Brain microvascular endothelial cell (primary cell): ENCODE measurements around the gene DRAM1.

Experiments
- DNase-seq: peaks from one replicate; pipeline ENCODE4 v3.0.0-alpha.2; 2020
- H3K27ac ChIP-seq: fragments of 250-450 bp; sonication (Bioruptor Pico); 2 replicates; pipeline ENCODE4 v1.5.1; 2020; ENCODE audit warnings: mild to moderate bottlenecking, moderate library complexity
- H3K27me3 ChIP-seq: fragments of 250-450 bp; sonication (Bioruptor Pico); replicated peaks from 2 replicates; pipeline ENCODE4 v1.5.1; 2020; ENCODE audit warnings: mild to moderate bottlenecking
- H3K36me3 ChIP-seq: fragments of 250-450 bp; sonication (Bioruptor Pico); replicated peaks from 2 replicates; pipeline ENCODE4 v1.5.1; 2020; ENCODE audit warnings: mild to moderate bottlenecking
- H3K4me3 ChIP-seq: 2 replicates; pipeline ENCODE4 v1.5.1; 2011; ENCODE audit warnings: low read depth, mild to moderate bottlenecking, control low read depth, low read length, moderate library complexity
- CTCF ChIP-seq: IDR thresholded peaks from 2 replicates; pipeline ENCODE4 v1.5.1; 2011; ENCODE audit warnings: low read depth, mild to moderate bottlenecking, moderate library complexity, low read length, control low read depth, inconsistent platforms; ENCODE audit errors: missing control alignments
- in situ Hi-C: cut with HindIII; loops from 2 replicates; pipeline ENCODE4 v1.10.0; 2017; ENCODE audit warnings: low sequenced_read_pairs, low pct_ligation_motif_present

Gene DRAM1

GRCh38 chr12:101954113-101954512 lies 76.7 kb downstream of the DRAM1 start:
- H3K27ac ChIP-seq, result no peak overlapping the region
- no peak for TF ChIP-seq CTCF
- no peak overlapping the region for H3K4me3 ChIP-seq
- DNase-seq, result no peak
- in situ Hi-C loops, result no loop called here
- H3K36me3 ChIP-seq, result no peaks in the 10 kb centered on the region
- H3K27me3 ChIP-seq, result no peaks in the 10 kb centered on the region

GRCh38 chr12:101954676-101955075 lies 77.3 kb downstream of the DRAM1 start:
- DNase-seq, result no peak
- in situ Hi-C loops, result no loop called here

GRCh38 chr12:101957252-101957959 lies 80.0 kb downstream of the DRAM1 start:
- H3K27me3 ChIP-seq, result no peaks in the 10 kb centered on the region
- no peak for DNase-seq

More at GRCh38 chr12:101954676-101955075, 77.3 kb downstream of the DRAM1 start:
- no peak for TF ChIP-seq CTCF
- H3K4me3 ChIP-seq, result no peak overlapping the region
- H3K27ac ChIP-seq, result no peak overlapping the region
- no peaks in the 10 kb centered on the region for H3K36me3 ChIP-seq
- no peaks in the 10 kb centered on the region for H3K27me3 ChIP-seq

GRCh38 chr12:101959607-101960006 lies 82.2 kb downstream of the DRAM1 start:
- Histone ChIP-seq H3K27me3 (no peaks in the 10 kb centered on the region), H3K27ac (no peak overlapping the region), H3K36me3 (no peaks in the 10 kb centered on the region), H3K4me3 (no peak overlapping the region)
- no peak for DNase-seq
- in situ Hi-C loops, result no loop called here
- TF ChIP-seq CTCF, result no peak

More at GRCh38 chr12:101957252-101957959, 80.0 kb downstream of the DRAM1 start:
- in situ Hi-C loops, result no loop called here
- Histone ChIP-seq H3K4me3 (no peak overlapping the region), H3K36me3 (no peaks in the 10 kb centered on the region), H3K27ac (no peak overlapping the region)
- TF ChIP-seq CTCF, result no peak

GRCh38 chr12:101962486-101962885 lies 85.1 kb downstream of the DRAM1 start:
- in situ Hi-C loops, result no loop called here
- DNase-seq, result no peak
- Histone ChIP-seq H3K4me3 (no peak overlapping the region), H3K27me3 (no peaks in the 10 kb centered on the region), H3K27ac (no peak overlapping the region), H3K36me3 (no peaks in the 10 kb centered on the region)
- TF ChIP-seq CTCF, result no peak

GRCh38 chr12:101963697-101964096 lies 86.3 kb downstream of the DRAM1 start:
- Histone ChIP-seq H3K4me3 (no peak overlapping the region), H3K27me3 (no peaks in the 10 kb centered on the region), H3K27ac (no peak overlapping the region), H3K36me3 (no peaks in the 10 kb centered on the region)
- TF ChIP-seq CTCF, result no peak
- DNase-seq, result no peak
- in situ Hi-C loops, result no loop called here
